ENCODE data around the gene S100A12.

Gene S100A12

DNA sequence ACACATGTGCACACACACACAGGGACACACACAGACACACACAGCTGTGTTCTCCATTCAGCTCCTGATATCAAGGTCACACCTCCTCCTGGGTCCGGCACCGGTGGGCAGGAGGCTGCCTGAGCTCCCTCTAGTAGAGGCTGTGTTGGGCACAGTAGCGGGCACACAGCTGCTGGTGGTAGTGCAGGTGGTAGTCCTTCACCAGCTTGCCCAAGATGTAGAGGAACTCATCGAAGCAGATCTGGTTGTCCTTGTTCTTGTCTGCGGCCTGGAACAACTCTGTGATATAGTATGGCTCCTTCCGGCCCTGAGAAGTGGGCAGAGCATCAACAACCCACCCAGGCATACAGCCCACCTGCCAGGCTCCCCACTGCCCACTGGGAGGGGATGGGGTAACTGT, 21.0 kb upstream of the S100A12 start:
- no peak for DNase-seq

DNA sequence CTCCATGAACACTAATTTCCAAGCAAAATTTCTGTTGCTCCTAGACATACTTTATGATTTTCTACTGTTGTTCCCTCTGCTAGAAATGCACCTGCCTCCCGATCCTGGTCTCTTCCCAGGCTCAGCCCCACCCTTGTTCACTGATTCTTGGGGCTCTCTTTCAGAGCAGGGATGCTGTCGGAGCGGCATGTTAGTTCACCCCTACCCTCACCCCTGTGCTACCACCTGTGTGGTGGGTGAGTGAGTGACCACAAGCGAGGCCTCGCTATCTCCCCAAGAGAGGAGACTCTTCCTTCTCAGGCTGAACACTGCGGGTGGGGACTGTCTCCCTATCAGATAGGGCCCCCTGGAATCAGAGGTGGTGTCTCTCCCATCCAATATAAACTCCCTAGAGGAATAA, 20.4 kb upstream of the S100A12 start:
- no peak for DNase-seq

DNA sequence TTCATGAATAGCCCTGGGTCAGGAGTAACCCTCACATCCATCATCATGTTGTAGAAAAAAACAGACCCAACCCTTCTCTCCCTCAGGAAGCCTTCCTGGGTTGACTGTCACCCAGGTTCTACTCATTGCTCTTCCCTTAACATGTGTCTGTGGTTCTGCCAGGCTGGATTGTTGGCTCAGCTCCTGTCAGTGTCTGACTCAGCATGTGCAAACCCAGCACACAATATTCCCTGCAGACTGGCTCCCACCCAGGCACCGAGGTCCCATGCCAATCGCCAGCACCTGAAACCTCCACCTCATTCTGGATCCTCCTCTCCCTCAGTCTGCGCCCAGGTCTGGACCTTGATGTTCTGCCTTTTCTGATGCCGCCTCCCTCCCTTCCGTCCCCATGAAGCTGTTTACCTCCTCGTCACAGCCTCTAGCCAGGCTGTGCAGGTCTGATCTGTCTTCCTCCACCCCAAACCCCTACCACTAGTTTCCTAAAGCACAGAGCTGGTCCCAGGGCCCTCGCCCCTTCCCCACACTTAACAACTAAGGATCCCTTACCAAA, 19.8 kb upstream of the S100A12 start:
- no peak for DNase-seq

DNA sequence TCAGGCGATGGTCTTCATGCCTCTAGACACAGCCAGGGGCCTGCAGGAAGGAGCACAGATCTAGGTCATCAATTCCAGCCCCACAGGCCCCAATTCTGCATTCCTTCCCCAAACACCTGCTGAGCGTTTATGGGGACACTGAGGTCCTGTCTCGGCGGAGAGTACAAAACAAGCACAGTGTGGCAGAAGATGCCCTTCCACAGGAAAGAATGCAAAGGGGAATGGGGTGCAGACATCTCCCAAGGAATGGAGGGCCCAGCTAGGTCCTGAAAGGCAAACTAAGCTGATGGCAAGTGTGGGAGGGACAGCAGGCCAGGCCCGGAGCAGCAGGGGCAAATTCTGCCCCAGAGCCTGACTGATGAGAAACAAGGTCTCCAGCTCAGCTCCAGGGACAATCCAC, 19.0 kb upstream of the S100A12 start:
- no peak for DNase-seq

DNA sequence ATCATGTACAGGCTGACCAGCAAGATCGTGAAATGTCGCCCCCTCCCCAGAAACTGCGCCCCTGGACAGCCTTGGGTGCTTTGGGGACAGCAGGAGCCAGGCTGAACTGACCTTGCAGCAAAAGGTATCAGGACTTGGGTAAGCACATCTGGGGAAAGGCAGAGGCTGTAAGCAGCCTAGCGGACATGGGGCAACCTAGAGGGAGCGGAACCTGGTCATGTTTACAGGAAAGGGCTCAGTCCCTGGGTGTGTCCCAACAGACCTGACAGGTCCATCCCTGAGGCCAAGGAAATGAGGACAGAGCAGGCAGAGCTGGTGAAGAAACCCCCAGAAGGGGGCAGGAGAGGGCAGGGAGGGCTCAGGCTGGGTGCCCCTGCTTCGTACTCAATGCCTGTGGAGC, 18.5 kb upstream of the S100A12 start:
- DNase-seq, result no peak

DNA sequence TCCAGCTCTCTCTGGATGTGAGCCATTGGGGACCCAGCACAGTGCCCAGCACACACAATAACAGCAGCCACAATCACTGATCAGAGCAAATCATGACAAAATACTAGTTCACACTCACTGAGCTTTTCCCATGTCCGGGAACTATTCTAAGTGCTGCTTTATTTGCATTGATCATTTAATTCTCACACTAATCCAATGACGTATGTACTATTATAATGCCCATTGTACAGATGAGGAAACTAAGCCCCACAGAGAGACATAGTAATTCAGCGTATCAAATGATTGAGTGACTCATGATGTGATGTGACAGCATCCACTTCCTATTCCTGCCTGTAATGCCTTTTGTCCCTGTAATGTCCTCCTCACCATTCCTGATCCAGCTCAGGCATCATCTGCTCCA, 17.4 kb upstream of the S100A12 start:
- DNase-seq, result no peak

DNA sequence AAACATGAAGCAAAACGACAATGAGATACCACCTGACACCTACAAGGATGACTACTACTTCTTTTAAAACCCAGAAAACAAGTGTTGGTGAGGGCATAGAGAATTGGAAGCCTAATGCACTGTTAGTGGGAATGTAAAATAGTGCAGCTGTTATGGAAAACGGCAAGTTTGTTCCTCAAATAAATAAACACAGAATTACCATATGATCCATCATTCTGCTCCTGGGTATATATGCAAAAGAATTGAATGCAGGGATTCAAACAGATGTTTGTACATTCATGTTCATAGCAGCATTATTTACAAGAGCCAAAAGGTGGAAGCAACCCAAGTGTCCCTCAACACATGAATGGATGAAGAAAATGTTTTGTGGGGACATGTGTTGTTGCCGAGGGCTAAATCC, 16.8 kb upstream of the S100A12 start:
- no peak for DNase-seq

DNA sequence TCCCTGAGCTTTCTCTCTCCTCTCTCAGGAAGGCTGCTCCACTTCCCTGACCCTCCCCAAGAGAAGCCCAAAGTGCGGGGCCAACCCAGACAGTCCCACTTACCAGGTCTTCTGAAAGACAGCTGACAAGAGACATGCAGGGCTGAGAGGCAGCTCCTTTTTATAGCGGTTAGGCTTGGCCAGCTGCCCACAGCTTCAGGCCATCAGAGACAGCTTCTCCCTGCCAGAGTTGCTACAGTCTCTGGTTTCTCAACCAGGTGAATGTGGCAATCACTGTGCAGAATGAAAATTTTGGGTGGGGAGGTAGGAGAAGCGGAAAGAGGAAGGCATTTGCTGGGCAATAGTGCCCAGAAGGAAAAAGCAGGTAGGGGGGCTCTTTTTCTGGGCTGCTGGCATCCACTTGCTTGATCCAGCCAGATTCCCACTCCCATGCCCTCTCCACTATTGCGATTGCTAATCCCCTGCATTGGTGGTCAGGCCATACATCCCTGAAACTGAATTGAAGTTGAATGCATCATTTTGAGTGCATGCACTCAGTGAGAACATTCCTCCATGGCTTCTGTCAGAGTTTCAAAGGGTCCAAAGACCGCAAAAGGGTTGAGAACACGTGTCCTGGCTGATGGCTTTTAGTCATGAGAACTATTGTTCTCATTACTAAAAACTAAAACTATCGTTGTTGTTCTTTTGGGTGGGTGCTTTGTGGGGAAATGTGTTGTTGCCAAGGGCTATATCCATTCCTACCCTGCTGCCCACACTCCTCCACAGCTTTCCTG, 15.7 kb upstream of the S100A12 start, which contains the start of gene S100A8:
TSS of gene S100A8 (minus strand) at position 136 of the 773 bp plus-strand sequence. CDS start 538 bp downstream, outside the sequence.
- DNase-seq, result no peak

DNA sequence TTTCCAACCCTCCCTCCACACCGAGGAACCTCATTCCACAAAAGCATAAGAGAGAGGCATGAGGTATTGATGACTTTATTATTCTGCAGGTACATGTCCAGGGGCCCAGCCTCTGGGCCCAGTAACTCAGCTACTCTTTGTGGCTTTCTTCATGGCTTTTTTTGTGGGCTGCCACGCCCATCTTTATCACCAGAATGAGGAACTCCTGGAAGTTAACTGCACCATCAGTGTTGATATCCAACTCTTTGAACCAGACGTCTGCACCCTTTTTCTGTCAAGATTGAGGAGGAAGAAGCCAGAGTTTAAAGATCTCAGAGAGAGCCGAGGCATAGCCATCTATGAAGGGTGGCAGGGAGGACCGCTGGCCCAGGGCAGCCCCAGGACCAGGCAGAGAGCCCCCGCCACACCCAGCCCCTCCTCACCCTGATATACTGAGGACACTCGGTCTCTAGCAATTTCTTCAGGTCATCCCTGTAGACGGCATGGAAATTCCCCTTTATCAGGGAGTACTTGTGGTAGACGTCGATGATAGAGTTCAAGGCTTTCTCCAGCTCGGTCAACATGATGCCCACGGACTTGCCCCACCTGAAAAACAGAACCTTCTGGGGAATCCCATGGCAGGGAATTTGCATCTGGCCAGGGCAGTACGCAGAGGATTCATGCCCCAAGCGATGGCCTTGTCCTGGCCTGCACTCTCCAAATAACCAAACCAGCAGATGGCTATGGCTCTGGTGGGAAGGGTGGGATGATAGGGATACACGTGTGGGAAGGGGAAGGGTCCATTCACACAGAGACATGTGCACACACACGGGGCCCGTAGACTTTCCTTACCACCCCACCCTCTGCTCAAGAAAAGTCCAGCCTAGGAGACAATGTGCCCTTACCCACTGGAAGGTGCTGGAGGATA, 14.8 kb upstream of the S100A12 start:
- no peak for DNase-seq

DNA sequence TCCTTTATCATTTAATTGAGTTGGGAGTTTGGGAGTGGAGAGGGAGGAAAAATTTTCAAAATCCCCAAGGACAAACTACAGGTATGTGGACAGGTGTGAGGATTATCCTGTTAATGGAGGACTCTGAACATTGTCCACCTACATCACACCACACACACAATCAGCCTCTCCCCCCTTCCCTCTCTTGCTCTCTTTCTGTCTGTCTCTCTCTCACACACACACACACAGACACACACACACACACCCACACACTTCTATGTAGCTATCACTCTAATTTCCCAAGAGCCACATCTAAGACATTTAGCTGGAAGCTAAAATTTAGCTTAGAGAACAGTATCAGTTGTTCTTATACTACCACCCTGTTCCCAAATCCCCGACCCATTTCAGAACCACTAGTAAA, 14.0 kb upstream of the S100A12 start:
- DNase-seq, result no peak

DNA sequence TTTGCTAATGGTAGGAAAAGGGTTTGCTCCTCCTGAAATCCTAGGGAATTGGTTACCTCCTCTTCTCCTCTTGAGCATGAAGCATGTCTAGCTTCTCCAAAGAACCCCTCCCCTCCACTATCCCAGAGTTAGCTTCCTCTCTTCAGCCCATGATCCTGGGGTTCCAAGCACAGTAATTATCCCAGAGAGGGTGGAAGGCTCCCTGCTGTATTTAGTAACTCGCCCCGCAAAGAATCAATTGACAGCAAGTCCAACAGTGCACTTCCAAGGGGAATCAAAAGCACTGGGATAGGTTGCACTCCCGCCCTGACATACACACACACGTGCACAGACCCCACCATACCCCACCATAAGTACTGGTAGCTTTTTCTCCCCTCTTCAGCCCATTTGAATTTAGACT, 12.4 kb upstream of the S100A12 start:
- DNase-seq, result no peak

DNA sequence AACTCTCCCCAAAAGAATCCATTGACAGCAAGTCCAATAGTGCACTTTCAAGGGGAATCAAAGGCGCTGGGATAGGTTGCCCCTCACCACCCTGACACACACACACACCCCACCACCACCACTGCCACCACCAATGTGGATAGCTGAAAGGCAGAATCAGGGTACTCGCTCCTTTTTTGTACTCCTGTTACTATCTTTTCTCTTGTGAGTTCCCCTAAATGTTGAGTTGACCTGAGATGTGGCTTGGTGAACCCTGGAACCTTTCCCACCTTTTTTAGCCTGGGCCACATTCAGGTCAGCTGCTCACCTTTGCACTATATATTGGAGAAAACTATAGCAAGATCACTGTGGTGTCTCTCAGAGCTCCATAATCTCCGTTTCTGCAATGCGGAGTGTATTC, 11.6 kb upstream of the S100A12 start:
- DNase-seq, result no peak

DNA sequence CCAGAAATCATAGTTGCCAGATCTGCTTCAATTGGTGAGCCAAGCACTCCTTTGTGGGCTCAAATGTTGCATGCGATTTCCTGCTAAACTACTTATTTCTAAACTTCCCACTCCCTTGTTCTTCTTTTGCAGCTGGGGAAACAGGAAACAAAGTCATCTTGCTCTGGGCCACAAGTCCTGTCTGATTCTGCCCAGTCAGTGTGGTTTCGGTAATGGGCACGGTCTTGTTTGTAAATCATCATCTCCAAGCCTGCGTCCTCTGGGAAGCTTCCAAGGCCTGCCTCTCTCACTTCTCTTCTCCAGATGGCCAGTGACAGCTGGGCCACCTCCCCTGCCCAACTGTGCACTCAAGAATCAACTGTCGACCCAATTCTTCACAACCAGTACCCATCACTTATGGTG, 11.1 kb upstream of the S100A12 start:
- DNase-seq, result peak; percentile 68 to 77

DNA sequence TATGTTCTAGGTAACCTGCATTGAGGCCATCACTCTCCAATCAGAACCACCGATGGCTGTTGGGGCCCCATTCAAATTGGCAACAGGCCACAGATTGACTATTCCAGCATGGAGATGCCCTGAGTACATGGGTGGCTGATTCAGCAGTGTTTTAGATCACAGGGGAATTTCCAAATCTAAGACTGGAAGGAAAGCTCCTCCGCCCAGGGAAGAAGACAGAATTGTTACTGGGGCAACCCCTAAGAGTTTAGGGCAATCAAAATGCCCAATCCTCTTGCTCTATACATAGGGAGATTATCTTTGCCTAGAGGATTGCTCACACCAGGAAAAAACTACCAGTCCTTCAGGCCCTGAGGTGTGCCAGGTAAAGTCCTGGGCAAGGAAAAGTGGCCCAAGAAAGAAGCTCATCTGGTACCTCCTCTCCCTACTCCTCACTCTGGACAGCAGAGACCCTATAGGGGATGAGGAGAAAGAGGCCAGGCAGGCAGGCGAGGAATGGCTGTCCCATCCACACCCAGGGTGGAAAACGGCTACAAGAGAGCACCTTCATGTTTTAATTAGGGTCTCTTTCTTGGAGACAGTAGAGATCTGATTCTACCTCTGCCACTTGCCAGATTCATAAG, 9.6 kb upstream of the S100A12 start:
- DNase-seq, result no peak

DNA sequence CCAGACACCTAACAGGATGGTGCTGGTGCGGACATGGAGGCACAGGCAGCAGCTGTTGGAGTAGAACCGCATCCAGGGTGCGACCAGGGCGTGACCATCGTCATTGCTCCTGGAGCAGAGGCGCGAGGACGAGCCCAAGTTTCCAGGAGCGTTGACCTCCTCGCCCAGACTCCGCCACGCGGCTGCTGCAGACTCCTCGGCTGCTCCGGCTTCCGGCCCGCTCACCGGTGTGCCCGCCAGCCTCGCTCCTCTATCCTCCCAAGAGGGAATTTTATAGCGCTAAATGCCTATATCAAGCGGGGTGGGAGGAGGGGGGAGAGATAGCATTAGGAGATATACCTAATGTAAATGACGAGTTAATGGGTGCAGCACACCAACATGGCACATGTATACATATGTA, 5.3 kb upstream of the S100A12 start:
- no peak for DNase-seq

DNA sequence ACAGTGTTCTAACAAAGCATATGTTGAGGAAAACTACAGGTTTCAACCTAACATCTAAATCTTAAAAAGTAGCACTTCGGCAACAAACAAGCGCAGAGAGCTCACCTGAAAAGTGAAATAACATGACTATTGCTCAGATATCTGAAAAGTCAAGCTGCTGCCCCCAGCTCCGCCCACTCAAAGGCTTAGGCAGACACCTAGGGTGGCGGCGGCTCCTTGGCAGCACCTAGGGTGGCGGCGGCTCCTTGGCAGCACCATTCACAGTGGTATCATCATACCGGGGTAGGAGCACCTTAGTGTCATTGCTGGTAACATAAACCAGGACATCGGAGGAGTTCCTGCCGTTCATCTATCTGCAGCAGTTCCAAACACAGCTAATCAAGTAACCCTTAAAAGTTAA, 4.2 kb upstream of the S100A12 start:
- no peak for DNase-seq

DNA sequence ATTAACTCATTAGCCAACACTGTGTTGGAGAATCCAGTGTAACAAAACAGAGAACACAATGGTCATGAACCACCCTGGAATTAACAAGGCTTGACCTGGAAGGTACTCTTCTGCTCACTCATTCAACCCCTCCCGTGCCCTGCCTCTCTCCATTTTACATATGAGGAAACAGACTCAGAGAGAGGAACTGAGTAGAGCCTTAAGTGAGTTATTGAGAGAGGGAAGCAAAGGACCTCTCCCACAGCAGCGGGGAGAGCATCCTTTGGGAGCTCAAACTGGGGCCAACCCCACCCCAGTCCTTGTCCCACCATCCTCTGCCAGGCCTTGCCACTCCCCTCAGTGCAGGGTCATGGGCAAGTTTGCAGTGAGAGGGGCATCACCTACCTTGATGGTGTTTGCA, 1.4 kb downstream of the S100A12 start:
- no peak for DNase-seq

DNA sequence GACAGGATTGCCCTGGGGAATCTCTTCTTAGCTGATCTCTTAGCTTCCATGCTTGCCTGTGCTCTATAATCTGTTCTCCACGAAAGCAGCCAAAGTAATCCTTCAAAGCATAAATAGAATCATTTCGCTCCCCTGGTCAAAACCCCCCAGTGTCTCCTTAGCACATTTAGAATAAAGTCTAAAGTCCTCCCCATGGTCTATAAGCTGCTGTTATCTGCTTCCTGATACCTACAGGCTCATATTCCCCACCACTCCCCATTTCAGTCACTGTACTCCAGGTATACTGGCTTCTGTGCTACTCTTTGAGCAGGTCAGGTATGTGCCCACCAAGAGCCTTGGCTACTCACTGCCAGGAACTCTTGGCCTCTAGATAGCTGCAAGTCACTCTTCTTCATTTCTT, 2.9 kb downstream of the S100A12 start:
- no peak for DNase-seq

DNA sequence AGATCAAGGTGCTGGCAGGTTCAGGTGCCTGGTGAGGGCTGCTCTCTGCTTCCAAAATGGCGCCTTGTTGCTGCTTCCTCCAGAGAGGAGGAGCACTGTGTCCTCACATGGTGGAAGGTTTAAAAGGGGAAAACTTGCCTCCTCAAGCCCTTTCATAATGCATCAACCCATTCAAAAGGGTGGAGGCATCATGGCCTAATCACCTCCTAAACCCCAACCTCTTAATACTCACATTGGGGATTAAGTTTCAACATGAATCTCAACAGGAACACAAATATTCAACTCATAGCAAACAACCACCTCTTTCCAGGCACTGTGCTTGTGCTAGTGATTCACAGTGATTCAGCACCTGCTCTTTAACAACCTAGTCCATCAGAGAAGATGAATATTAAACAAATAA, 4.2 kb downstream of the S100A12 start:
- DNase-seq, result no peak

DNA sequence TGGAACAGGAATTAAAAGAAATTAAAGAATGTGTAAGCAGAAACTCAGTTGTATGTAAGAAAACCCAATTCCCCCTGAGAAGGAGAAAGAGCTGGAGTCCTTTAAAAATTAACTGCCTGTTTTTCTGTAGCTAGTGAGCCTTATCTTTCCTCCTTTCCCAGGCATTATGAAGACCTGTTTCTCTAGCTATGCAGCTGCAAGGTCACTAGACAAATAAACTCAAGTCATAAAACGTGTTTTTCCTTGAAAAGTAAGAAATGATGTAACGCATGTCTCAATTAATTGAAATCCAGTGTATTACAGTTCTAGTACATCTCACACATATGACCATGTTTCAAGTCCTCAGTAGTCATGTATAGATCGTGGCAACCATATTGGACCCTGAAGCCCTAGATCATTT, 5.3 kb downstream of the S100A12 start:
- DNase-seq, result no peak

DNA sequence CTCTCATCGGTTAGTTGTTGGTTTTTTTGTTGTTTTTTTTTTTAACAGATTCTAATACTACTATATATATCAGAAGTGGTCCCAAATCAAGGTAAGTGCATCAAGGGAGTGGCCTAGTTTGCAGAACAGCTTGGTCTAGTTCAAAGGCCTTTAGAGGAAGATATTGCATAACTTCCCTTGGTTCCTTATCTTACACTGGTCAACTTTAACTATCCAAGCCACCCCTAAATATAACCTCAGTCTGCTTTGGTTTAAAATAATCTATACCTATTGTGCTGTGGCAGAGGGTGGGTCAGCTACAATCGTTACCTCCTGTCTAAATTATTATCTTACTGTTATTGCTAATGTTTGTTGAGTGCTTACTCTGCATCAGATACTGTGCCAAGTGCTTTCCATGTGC, 6.9 kb downstream of the S100A12 start:
- DNase-seq, result no peak

DNA sequence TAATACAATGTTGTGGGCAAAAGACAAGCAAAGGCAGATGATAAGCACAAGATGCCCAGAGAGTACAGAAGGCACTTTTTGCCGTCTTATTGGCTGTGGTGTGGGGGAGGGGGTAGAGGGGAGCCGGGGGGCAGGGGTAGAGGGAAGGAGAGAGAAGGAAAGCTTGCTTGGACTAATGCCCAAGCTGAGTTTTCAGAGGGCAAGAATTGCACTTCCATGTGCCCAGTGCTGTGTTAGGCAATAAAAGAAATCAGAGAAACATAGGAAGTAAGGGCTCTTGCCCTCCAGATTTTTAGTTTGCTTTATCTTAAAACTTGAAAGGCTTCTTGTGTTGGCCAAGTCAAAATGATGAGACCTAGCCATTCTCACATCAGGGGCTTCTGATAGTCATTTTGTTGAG, 8.3 kb downstream of the S100A12 start:
- no peak for DNase-seq

DNA sequence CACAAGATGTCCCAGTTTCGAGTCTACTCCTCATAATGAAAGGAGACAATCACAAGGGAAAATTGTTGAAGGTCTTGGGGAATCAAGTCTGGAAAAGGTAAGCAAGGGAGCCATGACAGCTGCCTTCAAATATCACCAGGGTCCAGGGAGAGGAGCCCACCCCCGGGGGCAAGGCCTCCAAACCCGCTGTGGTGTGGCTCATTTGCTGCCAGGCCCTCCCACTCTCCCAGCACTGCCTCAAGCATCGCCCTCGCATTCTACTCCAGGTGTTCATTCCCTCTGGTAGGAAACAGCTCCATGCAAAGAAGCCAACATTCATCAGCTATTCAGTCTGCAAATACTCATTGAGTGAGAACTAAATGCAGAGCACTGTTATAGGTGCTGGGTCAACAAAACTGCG, 9.2 kb downstream of the S100A12 start:
- no peak for DNase-seq

DNA sequence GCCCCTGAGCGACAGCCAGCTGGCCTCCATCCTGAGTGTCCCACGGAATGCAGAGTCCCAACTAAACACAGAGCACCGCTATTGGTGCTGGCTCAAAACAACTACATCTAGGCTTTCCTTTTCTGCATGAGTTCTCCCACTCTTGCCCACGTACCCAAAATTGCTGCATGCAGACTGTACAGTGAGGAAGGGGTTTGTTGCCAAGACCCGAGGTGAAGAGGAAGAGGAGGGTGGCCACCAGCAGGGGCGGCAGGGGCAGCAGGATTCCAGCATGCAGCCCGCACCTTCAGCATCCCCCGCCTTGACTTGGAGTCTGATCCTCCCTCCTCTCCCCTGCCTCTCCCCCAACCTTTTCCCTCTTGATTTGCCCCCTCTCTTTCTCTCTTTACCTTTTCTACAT, 9.7 kb downstream of the S100A12 start:
- DNase-seq, result no peak
